ENCODE measurements around the gene MPP2. TPM values are rescaled to one million over a fixed set of nuclear protein-coding genes. Genes with fewer than 3 reads are reported as not detected.

The MPP2 gene
- total and polyA plus RNA-seq, 4 donors = 0.05 to 0.25 (median 0.09) TPM

DNA sequence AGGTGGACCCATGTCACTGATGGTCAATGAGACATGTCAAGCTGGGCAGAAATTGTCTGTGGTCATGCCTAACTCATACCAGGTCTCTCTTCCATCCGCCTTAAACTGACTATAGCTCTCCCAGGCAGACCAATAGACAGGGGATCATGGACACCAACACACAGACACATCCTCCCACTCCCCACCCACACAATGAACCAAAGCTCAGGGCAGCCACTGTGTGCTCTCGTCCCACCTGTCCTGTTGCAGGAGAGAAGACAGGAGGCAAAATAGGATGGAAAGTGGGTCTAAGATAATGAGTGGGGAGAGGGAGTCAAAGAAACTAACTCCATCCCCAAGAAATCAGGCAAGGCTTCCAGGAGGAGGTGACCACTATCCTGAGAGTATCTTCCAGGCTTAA is 43.2 kb upstream of the MPP2 start (continued):
- TF ChIP-seq, protein P1, sequence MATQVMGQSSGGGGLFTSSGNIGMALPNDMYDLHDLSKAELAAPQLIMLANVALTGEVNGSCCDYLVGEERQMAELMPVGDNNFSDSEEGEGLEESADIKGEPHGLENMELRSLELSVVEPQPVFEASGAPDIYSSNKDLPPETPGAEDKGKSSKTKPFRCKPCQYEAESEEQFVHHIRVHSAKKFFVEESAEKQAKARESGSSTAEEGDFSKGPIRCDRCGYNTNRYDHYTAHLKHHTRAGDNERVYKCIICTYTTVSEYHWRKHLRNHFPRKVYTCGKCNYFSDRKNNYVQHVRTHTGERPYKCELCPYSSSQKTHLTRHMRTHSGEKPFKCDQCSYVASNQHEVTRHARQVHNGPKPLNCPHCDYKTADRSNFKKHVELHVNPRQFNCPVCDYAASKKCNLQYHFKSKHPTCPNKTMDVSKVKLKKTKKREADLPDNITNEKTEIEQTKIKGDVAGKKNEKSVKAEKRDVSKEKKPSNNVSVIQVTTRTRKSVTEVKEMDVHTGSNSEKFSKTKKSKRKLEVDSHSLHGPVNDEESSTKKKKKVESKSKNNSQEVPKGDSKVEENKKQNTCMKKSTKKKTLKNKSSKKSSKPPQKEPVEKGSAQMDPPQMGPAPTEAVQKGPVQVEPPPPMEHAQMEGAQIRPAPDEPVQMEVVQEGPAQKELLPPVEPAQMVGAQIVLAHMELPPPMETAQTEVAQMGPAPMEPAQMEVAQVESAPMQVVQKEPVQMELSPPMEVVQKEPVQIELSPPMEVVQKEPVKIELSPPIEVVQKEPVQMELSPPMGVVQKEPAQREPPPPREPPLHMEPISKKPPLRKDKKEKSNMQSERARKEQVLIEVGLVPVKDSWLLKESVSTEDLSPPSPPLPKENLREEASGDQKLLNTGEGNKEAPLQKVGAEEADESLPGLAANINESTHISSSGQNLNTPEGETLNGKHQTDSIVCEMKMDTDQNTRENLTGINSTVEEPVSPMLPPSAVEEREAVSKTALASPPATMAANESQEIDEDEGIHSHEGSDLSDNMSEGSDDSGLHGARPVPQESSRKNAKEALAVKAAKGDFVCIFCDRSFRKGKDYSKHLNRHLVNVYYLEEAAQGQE (IDR thresholded peaks at IDR 0.05) = no peak
- TF ChIP-seq FOXA2 (IDR thresholded peaks at IDR 0.05) = no peak
- TF ChIP-seq JUND (IDR thresholded peaks at IDR 0.05) = no peak
- no peak for TF ChIP-seq HNF4G (IDR thresholded peaks at IDR 0.05)
- no peak for TF ChIP-seq SP1 (IDR thresholded peaks at IDR 0.05)
- no peak for TF ChIP-seq RAD21 (IDR thresholded peaks at IDR 0.05)
- TF ChIP-seq FOXA1 (IDR thresholded peaks at IDR 0.05) = no peak
- no peak for TF ChIP-seq TAF1 (conservative IDR thresholded peaks at IDR 0.05)
- TF ChIP-seq GABPA (IDR thresholded peaks at IDR 0.05 in 1 of 2, conservative IDR thresholded peaks at IDR 0.05 in 1 of 2) = no peak

DNA sequence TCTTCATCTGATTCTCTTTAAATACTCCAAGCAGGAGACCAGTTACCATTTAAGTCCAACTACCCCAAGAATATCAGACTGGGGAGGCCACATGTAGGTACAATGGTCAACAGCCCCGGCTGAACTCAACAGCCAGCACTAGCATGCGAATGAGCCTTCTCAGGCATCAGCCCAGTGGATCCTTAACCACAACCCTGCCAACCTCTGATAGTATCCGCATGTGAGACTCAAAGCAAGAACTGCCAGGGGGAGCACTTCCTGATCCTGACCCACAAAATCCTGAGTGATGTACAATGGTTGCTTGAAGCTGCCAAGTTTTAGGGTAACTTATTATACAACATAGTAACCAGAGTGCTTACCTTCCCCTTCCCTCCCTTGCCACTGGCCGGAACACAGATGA is 42.4 kb upstream of the MPP2 start:
- H3K4me1 ChIP-seq (ENCODE audit: control insufficient read depth in 4 of 4, insufficient read depth in 4 of 4, low read length in 3 of 4) = no peaks in the 10 kb centered on the region
- 69% methylated on average over 4 of the region's 4 CpGs for WGBS
- no peak overlapping the region for H3K4me3 ChIP-seq (ENCODE audit: low read depth in 1 of 3, low read length in 3 of 3)
- no peak overlapping the region for H3K27ac ChIP-seq (ENCODE audit: low read depth in 1 of 2, low read length in 2 of 2)
- H3K27me3 ChIP-seq (ENCODE audit: control insufficient read depth in 4 of 4, insufficient read depth in 4 of 4, low read length in 3 of 4) = peaks cover 0 to 17% (median 3%) of the 10 kb centered on the region in 4 donors
- TF ChIP-seq RAD21 (IDR thresholded peaks at IDR 0.05) = no peak
- no peak for TF ChIP-seq RXRA (IDR thresholded peaks at IDR 0.05)
- TF ChIP-seq, protein P2, sequence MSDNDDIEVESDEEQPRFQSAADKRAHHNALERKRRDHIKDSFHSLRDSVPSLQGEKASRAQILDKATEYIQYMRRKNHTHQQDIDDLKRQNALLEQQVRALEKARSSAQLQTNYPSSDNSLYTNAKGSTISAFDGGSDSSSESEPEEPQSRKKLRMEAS (IDR thresholded peaks at IDR 0.05) = no peak
- TF ChIP-seq NR2F2 (IDR thresholded peaks at IDR 0.05) = no peak
- no peak for TF ChIP-seq HNF4G (IDR thresholded peaks at IDR 0.05)
- TF ChIP-seq JUND (IDR thresholded peaks at IDR 0.05) = no peak
- no peak for TF ChIP-seq HNF4A (conservative IDR thresholded peaks at IDR 0.05)
- TF ChIP-seq, protein P3, sequence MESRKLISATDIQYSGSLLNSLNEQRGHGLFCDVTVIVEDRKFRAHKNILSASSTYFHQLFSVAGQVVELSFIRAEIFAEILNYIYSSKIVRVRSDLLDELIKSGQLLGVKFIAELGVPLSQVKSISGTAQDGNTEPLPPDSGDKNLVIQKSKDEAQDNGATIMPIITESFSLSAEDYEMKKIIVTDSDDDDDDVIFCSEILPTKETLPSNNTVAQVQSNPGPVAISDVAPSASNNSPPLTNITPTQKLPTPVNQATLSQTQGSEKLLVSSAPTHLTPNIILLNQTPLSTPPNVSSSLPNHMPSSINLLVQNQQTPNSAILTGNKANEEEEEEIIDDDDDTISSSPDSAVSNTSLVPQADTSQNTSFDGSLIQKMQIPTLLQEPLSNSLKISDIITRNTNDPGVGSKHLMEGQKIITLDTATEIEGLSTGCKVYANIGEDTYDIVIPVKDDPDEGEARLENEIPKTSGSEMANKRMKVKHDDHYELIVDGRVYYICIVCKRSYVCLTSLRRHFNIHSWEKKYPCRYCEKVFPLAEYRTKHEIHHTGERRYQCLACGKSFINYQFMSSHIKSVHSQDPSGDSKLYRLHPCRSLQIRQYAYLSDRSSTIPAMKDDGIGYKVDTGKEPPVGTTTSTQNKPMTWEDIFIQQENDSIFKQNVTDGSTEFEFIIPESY (IDR thresholded peaks at IDR 0.05) = no peak
- TF ChIP-seq YY1 (IDR thresholded peaks at IDR 0.05) = no peak
- TF ChIP-seq SP1 (IDR thresholded peaks at IDR 0.05) = no peak
- TF ChIP-seq, protein P4, sequence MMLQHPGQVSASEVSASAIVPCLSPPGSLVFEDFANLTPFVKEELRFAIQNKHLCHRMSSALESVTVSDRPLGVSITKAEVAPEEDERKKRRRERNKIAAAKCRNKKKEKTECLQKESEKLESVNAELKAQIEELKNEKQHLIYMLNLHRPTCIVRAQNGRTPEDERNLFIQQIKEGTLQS (IDR thresholded peaks at IDR 0.05) = no peak
- no peak for TF ChIP-seq FOXA1 (IDR thresholded peaks at IDR 0.05)
- TF ChIP-seq, protein P5, sequence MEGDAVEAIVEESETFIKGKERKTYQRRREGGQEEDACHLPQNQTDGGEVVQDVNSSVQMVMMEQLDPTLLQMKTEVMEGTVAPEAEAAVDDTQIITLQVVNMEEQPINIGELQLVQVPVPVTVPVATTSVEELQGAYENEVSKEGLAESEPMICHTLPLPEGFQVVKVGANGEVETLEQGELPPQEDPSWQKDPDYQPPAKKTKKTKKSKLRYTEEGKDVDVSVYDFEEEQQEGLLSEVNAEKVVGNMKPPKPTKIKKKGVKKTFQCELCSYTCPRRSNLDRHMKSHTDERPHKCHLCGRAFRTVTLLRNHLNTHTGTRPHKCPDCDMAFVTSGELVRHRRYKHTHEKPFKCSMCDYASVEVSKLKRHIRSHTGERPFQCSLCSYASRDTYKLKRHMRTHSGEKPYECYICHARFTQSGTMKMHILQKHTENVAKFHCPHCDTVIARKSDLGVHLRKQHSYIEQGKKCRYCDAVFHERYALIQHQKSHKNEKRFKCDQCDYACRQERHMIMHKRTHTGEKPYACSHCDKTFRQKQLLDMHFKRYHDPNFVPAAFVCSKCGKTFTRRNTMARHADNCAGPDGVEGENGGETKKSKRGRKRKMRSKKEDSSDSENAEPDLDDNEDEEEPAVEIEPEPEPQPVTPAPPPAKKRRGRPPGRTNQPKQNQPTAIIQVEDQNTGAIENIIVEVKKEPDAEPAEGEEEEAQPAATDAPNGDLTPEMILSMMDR (IDR thresholded peaks at IDR 0.05; ENCODE audit: low read depth, low read length, missing input control) = no peak
- no peak for TF ChIP-seq EGR1 (IDR thresholded peaks at IDR 0.05; ENCODE audit: low read depth in 2 of 2)
- no peak for TF ChIP-seq FOXA2 (IDR thresholded peaks at IDR 0.05)
- H3K36me3 ChIP-seq (ENCODE audit: control insufficient read depth in 4 of 4, insufficient read depth in 3 of 4, low read depth in 1 of 4, low read length in 3 of 4) = no peaks in the 10 kb centered on the region
- no peak for DNase-seq (ENCODE audit: low spot score)
- no peak overlapping the region for H3K9ac ChIP-seq (ENCODE audit: low read depth in 1 of 2, low read length in 2 of 2)
- no peaks in the 10 kb centered on the region for H3K9me3 ChIP-seq (ENCODE audit: control insufficient read depth in 4 of 4, low read length in 3 of 4)

Data from liver (tissue), 9 donors.